Keratinocyte (primary cell): ENCODE data around the gene SLC9A8. TPM values are rescaled to one million over a fixed set of nuclear protein-coding genes. Genes with fewer than 3 reads are reported as not detected.

Source experiments
- DNase-seq: peaks from one replicate; pipeline ENCODE4 v3.0.0-alpha.2; 2011; ENCODE audit warnings: low read depth, missing footprints, low spot score
- FAIRE-seq: peaks from 2 replicates; lab custom pipeline; 2011; peaks lifted over from hg19 to GRCh38; lab: Jason Lieb, UNC
- H2AFZ ChIP-seq: 2 replicates; pipeline ENCODE4 v1.6.0; 2012; ENCODE audit warnings: low read length, control low read depth, inconsistent platforms; ENCODE audit not compliant: control insufficient read depth
- H3K27ac ChIP-seq: 2 replicates; pipeline ENCODE4 v1.5.1; 2011; ENCODE audit warnings: low read length; ENCODE audit not compliant: control insufficient read depth, insufficient read depth
- H3K27me3 ChIP-seq: 3 replicates; pipeline ENCODE4 v1.6.0; 2011; ENCODE audit warnings: low read length; ENCODE audit not compliant: control insufficient read depth, insufficient read depth; ENCODE audit errors: extremely low read depth
- H3K36me3 ChIP-seq, 2 experiments: 2 replicates in 1 of 2; 3 replicates in 1 of 2; pipeline ENCODE4 v1.5.1; 2011; ENCODE audit warnings: low read length in 2 of 2, mild to moderate bottlenecking in 1 of 2; ENCODE audit not compliant: control insufficient read depth in 2 of 2, insufficient read depth in 2 of 2; ENCODE audit errors: extremely low read depth in 1 of 2
- H3K4me1 ChIP-seq: 3 replicates; pipeline ENCODE4 v1.5.1; 2011; ENCODE audit warnings: low read length; ENCODE audit not compliant: control insufficient read depth, insufficient read depth; ENCODE audit errors: extremely low read depth
- H3K4me2 ChIP-seq: 3 replicates; pipeline ENCODE4 v1.6.0; 2011; ENCODE audit warnings: low read depth, low read length; ENCODE audit not compliant: control insufficient read depth, insufficient read depth; ENCODE audit errors: extremely low read depth
- H3K4me3 ChIP-seq, 3 experiments: fragments of 200-600 bp in 1 of 3; sonication (generic) in 1 of 3; 2 replicates in 2 of 3; 3 replicates in 1 of 3; pipeline ENCODE4 v1.5.1; 2011 to 2016; ENCODE audit warnings: low read length in 3 of 3, mild to moderate bottlenecking in 3 of 3, control low read depth in 2 of 3, inconsistent platforms in 1 of 3, low read depth in 1 of 3, mixed read lengths in 1 of 3, mixed run types in 1 of 3, moderate library complexity in 1 of 3; ENCODE audit not compliant: control insufficient read depth in 2 of 3, insufficient read depth in 2 of 3; ENCODE audit errors: extremely low read depth in 1 of 3
- H3K79me2 ChIP-seq: 2 replicates; pipeline ENCODE4 v1.6.0; 2012; ENCODE audit warnings: low read length; ENCODE audit not compliant: control insufficient read depth, insufficient read depth
- H3K9ac ChIP-seq: 3 replicates; pipeline ENCODE4 v1.6.0; 2011; ENCODE audit warnings: low read length; ENCODE audit not compliant: control insufficient read depth, insufficient read depth; ENCODE audit errors: extremely low read depth
- H3K9me1 ChIP-seq: 3 replicates; pipeline ENCODE4 v1.6.0; 2011; ENCODE audit warnings: low read length; ENCODE audit not compliant: control insufficient read depth, insufficient read depth; ENCODE audit errors: extremely low read depth
- H3K9me3 ChIP-seq: 2 replicates; pipeline ENCODE4 v1.5.1; 2012; ENCODE audit warnings: low read depth, low read length; ENCODE audit not compliant: control insufficient read depth
- H4K20me1 ChIP-seq: 3 replicates; pipeline ENCODE4 v1.6.0; 2011; ENCODE audit warnings: low read length; ENCODE audit not compliant: control insufficient read depth, insufficient read depth; ENCODE audit errors: extremely low read depth
- CTCF ChIP-seq, 3 experiments: IDR thresholded peaks in 1 of 3; conservative IDR thresholded peaks in 1 of 3; optimal IDR thresholded peaks in 1 of 3; 2 replicates in 2 of 3; 3 replicates in 1 of 3; pipeline versions ENCODE3 to v1.5.1; 2011; ENCODE audit warnings: low read length in 3 of 3, mild to moderate bottlenecking in 3 of 3, moderate library complexity in 2 of 3, control low read depth in 1 of 3, inconsistent platforms in 1 of 3; ENCODE audit not compliant: insufficient read depth in 2 of 3; ENCODE audit errors: extremely low read depth in 1 of 3
- EZH2 ChIP-seq: IDR thresholded peaks from one replicate; pipeline ENCODE4 v1.6.1; 2012; ENCODE audit warnings: inconsistent platforms, mild to moderate bottlenecking, low read length, moderate library complexity
- dilution Hi-C: fragments of 300-500 bp; cut with MboI; formaldehyde crosslinking; loops from one replicate; pipeline ENCODE4 v1.7.0; 2020; ENCODE audit warnings: low sequenced_read_pairs; ENCODE audit not compliant: extremely low pct_ligation_motif_present
- polyA plus RNA-seq, 5 experiments: library from polyadenylated mRNA; depleted of rRNA in 3 of 5; stranded (reverse) in 3 of 5; stranded (forward) in 1 of 5; unstranded in 1 of 5; fragments of >200 nt; gene quantifications; 1 replicate in 1 of 5; 2 replicates in 3 of 5; 3 replicates in 1 of 5; pipeline versions ENCODE4 v1.2.1 to v1.2.3, GENCODE V29; 2011 to 2012; ENCODE audit warnings: missing spikeins in 2 of 5, low read depth in 1 of 5, low replicate concordance in 1 of 5

The SLC9A8 gene
- polyA plus RNA-seq, 1 donor (not counting 4 experiments of a cell fraction or from before 2014, with no cell fraction given) = 1.9 TPM

DNA sequence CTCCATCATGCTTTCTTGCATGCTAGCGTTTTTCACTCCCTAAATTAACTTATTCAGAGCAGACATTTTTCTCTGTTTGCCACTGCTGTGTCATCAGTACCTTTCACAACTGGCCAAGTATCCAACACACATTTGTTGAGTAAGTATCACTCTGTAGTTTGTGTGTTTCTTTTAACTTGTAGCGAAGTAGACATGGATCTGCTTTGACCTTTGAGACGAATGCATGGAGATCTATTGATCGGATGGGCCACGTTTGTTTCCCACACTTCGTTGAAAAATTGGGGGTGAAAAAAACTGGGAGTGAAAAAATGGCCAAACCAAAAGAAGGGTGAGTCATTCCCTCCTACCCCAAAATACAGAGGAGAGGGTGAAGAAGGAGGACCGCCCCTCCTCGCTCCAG, 12.9 kb upstream of the SLC9A8 start:
- no peaks in the 10 kb centered on the region for H4K20me1 ChIP-seq

DNA sequence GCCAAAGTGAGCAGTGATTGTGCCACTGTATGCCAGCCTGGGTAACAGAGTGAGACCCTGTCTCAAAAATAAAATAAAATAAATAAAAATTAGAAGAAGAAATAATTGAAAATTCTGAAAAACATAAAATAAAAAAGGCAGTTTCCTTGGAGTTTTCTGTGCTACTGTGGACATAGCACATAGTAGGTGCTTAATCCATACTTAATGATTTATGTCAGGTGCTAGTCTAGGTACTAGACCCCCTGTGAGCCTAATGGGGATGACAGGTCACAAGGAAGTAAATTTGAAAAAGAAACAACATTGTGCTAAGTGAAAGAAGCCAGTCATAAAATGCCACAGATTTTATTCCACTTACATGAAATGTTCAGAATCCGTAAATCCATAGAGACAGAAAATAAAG, 9.2 kb upstream of the SLC9A8 start:
- TF ChIP-seq CTCF (optimal IDR thresholded peaks at IDR 0.05 in 1 of 3, IDR thresholded peaks at IDR 0.05 in 1 of 3, conservative IDR thresholded peaks at IDR 0.05 in 1 of 3; ENCODE audit: extremely low read depth in 1 of 3, insufficient read depth in 2 of 3, low read length in 3 of 3) (no peak), EZH2 (no peak)
- no peaks in the 10 kb centered on the region for H3K4me1 ChIP-seq
- H3K36me3 ChIP-seq = no peaks in the 10 kb centered on the region
- no peak overlapping the region for H3K4me2 ChIP-seq
- H3K9me3 ChIP-seq = no peaks in the 10 kb centered on the region
- H3K9ac ChIP-seq = no peak overlapping the region
- H3K27ac ChIP-seq = no peak overlapping the region
- dilution Hi-C loops = no loop called here
- H3K9me1 ChIP-seq = no peaks in the 10 kb centered on the region
- no peak overlapping the region for H2AFZ ChIP-seq
- no peaks in the 10 kb centered on the region for H4K20me1 ChIP-seq
- no peak overlapping the region for H3K4me3 ChIP-seq
- DNase-seq (no peak), FAIRE-seq (no peak)
- H3K79me2 ChIP-seq = no peaks in the 10 kb centered on the region
- no peaks in the 10 kb centered on the region for H3K27me3 ChIP-seq

More for the DNA sequence above, 12.9 kb upstream of the SLC9A8 start:
- Histone ChIP-seq H3K4me2 (no peak overlapping the region), H2AFZ (no peak overlapping the region), H3K4me3 (no peak overlapping the region), H3K4me1 (peaks cover 4% of the 10 kb centered on the region), H3K27ac (no peak overlapping the region), H3K79me2 (no peaks in the 10 kb centered on the region), H3K9me3 (no peaks in the 10 kb centered on the region), H3K9ac (no peak overlapping the region), H3K36me3 (no peaks in the 10 kb centered on the region), H3K9me1 (no peaks in the 10 kb centered on the region), H3K27me3 (no peaks in the 10 kb centered on the region)
- dilution Hi-C loops = no loop called here
- no peak for FAIRE-seq
- TF ChIP-seq CTCF (optimal IDR thresholded peaks at IDR 0.05 in 1 of 3, IDR thresholded peaks at IDR 0.05 in 1 of 3, conservative IDR thresholded peaks at IDR 0.05 in 1 of 3; ENCODE audit: extremely low read depth in 1 of 3, insufficient read depth in 2 of 3, low read length in 3 of 3) = no peak
- no peak for DNase-seq
